Fibroblast of the aortic adventitia (primary cell): ENCODE data around the gene SSR2. TPM values are rescaled to one million over a fixed set of nuclear protein-coding genes. Genes with fewer than 3 reads are reported as not detected.
A peak's percentile ranks its signal among the peaks of the same experiment; 100 is the strongest.
"Not testable (repeated sequence)": the region's sequence is repeated elsewhere in the genome, so short reads cannot be mapped to it uniquely, and the experiment has no call there.

Experiments used
- DNase-seq: peaks from one replicate; pipeline ENCODE4 v3.0.0-alpha.2; 2010; ENCODE audit warnings: low read depth
- H3K4me3 ChIP-seq: 2 replicates; pipeline ENCODE4 v1.5.1; 2011; ENCODE audit warnings: low read depth, mild to moderate bottlenecking, control low read depth, low read length, moderate library complexity
- total RNA-seq: library from RNA; depleted of rRNA; stranded (reverse); fragments of >200 nt; gene quantifications from 2 replicates; pipeline ENCODE4 v1.2.3, GENCODE V29; 2012; ENCODE audit warnings: low replicate concordance
- TF ChIP-seq, protein P1 (sequence below): IDR thresholded peaks from 2 replicates; pipeline ENCODE4 v1.5.1; 2011; ENCODE audit warnings: mild to moderate bottlenecking, low read length, control low read depth, inconsistent platforms; ENCODE audit not compliant: insufficient read depth

The SSR2 gene
- total RNA-seq, 1 donor, result 472 TPM

DNA sequence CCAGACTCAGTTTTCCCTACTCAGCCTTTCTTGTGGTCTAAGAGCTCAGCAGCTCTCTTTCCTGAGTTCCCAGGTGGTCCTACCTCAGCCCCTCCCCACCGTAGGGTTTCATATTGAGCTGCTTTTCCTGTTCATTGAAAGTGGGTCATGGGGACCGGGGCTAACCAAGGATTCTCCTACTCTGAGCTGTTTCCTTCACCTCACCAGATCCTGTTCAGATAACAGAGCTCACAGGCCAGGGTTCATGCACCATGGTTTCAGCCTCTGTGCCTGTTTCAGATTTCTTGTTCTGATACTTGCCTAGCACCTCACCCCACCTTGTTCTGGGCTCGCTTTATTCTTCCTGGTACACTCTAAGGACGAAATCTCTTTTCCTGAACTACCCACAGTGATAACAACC, 24.3 kb upstream of the SSR2 start:
- TF ChIP-seq, protein P1, sequence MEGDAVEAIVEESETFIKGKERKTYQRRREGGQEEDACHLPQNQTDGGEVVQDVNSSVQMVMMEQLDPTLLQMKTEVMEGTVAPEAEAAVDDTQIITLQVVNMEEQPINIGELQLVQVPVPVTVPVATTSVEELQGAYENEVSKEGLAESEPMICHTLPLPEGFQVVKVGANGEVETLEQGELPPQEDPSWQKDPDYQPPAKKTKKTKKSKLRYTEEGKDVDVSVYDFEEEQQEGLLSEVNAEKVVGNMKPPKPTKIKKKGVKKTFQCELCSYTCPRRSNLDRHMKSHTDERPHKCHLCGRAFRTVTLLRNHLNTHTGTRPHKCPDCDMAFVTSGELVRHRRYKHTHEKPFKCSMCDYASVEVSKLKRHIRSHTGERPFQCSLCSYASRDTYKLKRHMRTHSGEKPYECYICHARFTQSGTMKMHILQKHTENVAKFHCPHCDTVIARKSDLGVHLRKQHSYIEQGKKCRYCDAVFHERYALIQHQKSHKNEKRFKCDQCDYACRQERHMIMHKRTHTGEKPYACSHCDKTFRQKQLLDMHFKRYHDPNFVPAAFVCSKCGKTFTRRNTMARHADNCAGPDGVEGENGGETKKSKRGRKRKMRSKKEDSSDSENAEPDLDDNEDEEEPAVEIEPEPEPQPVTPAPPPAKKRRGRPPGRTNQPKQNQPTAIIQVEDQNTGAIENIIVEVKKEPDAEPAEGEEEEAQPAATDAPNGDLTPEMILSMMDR, result no peak
- no peak for DNase-seq
- no peak overlapping the region for H3K4me3 ChIP-seq

DNA sequence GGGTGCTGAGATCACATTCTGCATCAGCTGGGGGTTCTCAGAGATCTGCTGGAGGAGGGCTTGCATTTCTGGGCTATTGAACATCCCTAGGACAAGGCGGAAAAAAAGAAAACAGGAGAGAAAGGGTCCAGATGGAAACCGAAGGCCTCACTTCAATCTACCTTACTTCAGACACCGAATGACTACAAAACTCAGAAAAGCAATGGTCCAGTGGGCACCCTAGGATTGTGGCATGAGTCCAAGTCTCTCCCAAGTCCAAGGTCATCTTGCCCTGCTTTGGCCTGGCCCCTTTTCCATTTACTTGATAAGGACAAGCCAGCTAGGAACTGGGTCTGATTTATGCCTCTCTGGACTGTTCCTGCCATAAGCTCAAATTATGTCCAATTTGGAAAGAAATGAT, 22.1 kb upstream of the SSR2 start:
- DNase-seq, result no peak
- TF ChIP-seq, protein P1, result no peak

DNA sequence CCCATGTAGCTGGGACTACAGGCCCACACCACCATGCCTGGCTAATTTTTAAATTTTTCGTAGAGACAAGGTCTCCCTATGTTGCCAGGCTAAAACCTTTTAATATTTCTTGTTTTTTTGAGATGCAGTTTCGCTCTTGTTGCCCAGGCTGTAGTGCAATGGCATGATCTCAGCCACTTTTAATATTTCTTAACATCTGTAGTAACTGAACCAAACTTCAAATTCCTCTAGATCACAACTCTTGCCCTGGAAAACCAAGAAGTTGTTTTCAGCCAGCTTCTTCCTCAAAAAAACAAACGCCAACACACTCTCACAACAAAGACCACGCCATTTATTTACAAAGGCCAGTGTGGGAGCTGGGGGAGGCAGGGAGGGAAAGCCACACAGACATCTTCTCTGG, 14.2 kb upstream of the SSR2 start:
- DNase-seq, H3K4me3 ChIP-seq: not testable (repeated sequence)

More for the DNA sequence above, 22.1 kb upstream of the SSR2 start:
- H3K4me3 ChIP-seq, result no peak overlapping the region

DNA sequence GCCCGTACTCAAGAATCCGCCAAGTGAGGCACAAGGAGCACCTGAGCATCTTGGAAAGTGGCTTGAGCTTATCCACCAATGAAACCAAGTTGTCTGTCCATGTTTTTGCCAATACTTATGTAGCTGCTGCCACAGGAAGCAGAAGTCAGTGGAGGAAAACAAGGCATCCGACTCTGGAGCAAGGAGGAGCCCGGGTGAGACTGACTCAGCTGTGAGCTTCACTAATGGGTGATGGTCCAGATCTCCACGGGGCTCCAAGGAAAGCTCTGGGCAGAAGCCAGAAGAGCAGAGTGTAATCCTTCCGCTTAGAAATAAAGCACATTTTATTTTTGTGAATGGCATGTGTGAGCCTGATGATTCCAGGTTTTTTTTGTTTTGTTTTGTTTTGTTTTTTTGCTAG, 12.3 kb upstream of the SSR2 start:
- peak; percentile 35 for DNase-seq
- H3K4me3 ChIP-seq, result no peak overlapping the region
- TF ChIP-seq, protein P1, result no peak

DNA sequence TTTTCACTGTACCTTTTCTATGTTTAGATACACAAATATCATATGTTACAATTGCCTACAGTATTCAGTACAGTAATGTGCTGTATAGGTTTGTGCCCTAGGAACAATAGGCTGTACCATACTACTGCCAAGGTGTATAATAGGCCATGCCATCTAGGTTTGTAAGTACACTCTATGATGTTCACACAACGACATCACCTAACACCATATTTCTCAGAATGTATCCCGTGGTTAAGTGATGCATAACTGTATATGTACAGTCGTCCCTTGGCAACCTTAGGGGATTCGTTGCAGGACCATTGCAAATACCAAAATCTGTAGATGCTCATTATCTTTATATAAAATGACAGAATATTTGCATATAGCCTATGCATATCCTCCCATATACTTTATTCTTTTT, 5.8 kb upstream of the SSR2 start:
- no peak overlapping the region for H3K4me3 ChIP-seq
- TF ChIP-seq, protein P1, result no peak
- no peak for DNase-seq

DNA sequence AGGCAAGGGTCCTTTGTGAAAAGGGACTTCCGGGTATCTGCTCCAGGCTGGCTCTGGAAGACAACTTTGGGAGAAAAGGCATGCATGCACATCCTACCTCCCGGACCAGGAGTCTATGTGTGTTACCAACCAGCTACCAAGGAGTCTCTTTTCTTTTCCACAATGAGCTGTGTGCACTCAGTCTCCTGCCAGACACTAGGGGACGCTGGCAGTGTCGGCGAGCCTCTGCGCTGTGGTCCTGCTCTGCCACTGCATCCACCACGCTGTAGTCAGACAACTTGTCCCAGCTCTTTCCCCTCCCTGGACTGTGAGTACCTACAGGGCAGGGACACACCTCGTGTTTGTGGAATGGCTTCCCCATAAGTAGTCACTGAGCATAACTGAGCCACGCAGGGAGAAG, 5.1 kb upstream of the SSR2 start:
- DNase-seq, result peak; percentile 30
- no peak overlapping the region for H3K4me3 ChIP-seq

DNA sequence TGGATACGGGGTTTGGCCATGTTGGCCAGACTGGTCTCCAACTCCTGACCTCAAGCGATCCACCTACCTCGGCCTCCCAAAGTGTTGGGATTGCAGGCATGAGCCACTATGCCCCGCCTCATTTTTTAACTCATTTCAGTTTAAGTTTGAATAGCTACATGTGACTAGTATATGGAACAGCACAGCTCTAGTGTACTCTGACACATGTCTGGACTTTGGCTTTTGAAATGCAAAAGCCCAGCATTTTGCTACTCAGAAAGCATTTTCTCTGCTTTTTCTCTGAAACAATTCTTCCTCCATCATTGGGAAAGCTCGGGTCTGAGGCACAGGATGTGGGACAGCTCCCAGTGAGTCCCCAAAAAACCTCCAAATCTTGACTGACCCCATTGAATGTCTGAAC, 4.0 kb upstream of the SSR2 start:
- DNase-seq, result no peak
- H3K4me3 ChIP-seq, result no peak overlapping the region
- TF ChIP-seq, protein P1, result no peak

More for the DNA sequence above, 5.1 kb upstream of the SSR2 start:
- TF ChIP-seq, protein P1, result peak; percentile 73

DNA sequence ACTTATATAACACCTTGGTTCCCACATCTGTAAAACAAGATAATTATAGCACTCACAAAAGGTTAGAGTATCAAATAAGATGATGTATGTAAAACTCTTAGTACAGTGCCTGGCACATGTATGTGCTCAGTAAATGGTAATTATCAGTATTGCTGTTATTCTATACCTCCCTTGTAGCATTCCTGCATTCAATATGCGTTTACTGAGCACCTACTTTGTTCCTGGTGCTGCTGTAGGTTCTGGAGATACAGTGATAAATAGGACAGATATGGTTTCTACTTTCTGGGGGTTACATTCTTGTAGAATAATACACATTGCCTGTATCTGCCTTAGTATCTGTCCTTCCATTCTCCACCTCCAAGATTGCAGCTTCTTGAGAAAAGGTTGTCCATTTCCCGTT, 1.2 kb upstream of the SSR2 start:
- TF ChIP-seq, protein P1, result no peak
- DNase-seq, result no peak
- H3K4me3 ChIP-seq, result no peak overlapping the region
